A673 (cell line): ENCODE measurements around the gene UVRAG. TPM values are rescaled to one million over a fixed set of nuclear protein-coding genes. Genes with fewer than 3 reads are reported as not detected.

Experiments used
- BruUV-seq: library from RNA; stranded (reverse); fragments of 400-500 nt; replicated peaks from 2 replicates; lab custom pipeline; 2021; lab: Mats Ljungman, UMichigan
- CTCF ChIA-PET: fragments of 300-600 bp; sonication (Branson Sonifier 250); formaldehyde crosslinking; loops from one replicate; lab custom pipeline; 2022; ENCODE audit warnings: antibody characterized with exemption; lab: Charles Lee
- POLR2A ChIA-PET: fragments of 300-600 bp; sonication (Branson Sonifier 250); formaldehyde crosslinking; loops from one replicate; lab custom pipeline; 2022; ENCODE audit warnings: antibody characterized with exemption; ENCODE audit not compliant: low non-redundant PET; lab: Charles Lee
- DNase-seq: peaks from one replicate; pipeline ENCODE4 v3.0.0-alpha.2; 2015; ENCODE audit warnings: low spot score
- H3K27ac ChIP-seq: fragments of 200-600 bp; sonication (generic); 2 replicates; pipeline ENCODE4 v1.5.1; 2016; ENCODE audit warnings: mixed run types, low read depth, mild to moderate bottlenecking, mixed read lengths, antibody characterized with exemption, low read length; ENCODE audit not compliant: poor library complexity, severe bottlenecking
- H3K27me3 ChIP-seq: fragments of 200-600 bp; sonication (generic); replicated peaks from 2 replicates; pipeline ENCODE4 v1.6.1; 2017; ENCODE audit warnings: mixed run types, low read depth, mild to moderate bottlenecking, mixed read lengths, antibody characterized with exemption, low read length; ENCODE audit not compliant: insufficient read depth, poor library complexity
- H3K36me3 ChIP-seq: fragments of 200-600 bp; sonication (generic); 2 replicates; pipeline ENCODE4 v1.6.1; 2016; ENCODE audit warnings: mixed run types, mild to moderate bottlenecking, mixed read lengths, antibody characterized with exemption, low read length; ENCODE audit not compliant: insufficient read depth, poor library complexity, severe bottlenecking
- H3K4me1 ChIP-seq: fragments of 200-600 bp; sonication (generic); 2 replicates; pipeline ENCODE4 v1.6.1; 2017; ENCODE audit warnings: mixed run types, mild to moderate bottlenecking, mixed read lengths, antibody characterized with exemption, low read length; ENCODE audit not compliant: insufficient read depth, poor library complexity, severe bottlenecking
- H3K4me3 ChIP-seq: fragments of 200-600 bp; sonication (generic); 2 replicates; pipeline ENCODE4 v1.5.1; 2016; ENCODE audit warnings: low read depth, mixed run types, mild to moderate bottlenecking, mixed read lengths, low read length; ENCODE audit not compliant: poor library complexity, severe bottlenecking
- H3K9me3 ChIP-seq: fragments of 200-600 bp; sonication (generic); 2 replicates; pipeline ENCODE4 v1.6.1; 2016; ENCODE audit warnings: mixed run types, low read depth, mild to moderate bottlenecking, mixed read lengths, antibody characterized with exemption, low read length; ENCODE audit not compliant: poor library complexity, severe bottlenecking
- CTCF ChIP-seq: fragments of 300-800, 200-600 bp; sonication (generic); conservative IDR thresholded peaks from 2 replicates; pipeline ENCODE4 v1.5.1; 2017; ENCODE audit warnings: low read depth, mild to moderate bottlenecking, antibody characterized with exemption, low read length, moderate library complexity, mixed read lengths
- EZH2 ChIP-seq: fragments of 200-600 bp; sonication (generic); IDR thresholded peaks from 2 replicates; pipeline ENCODE4 v1.6.1; 2017; ENCODE audit warnings: borderline replicate concordance, low read depth, mild to moderate bottlenecking, mixed read lengths, antibody characterized with exemption, low read length; ENCODE audit not compliant: poor library complexity, severe bottlenecking
- intact Hi-C: fragments of 100-400 bp; cut with micrococcal nuclease; formaldehyde crosslinking; loops from one replicate; pipeline ENCODE4 v1.10.0; 2022; ENCODE audit not compliant: unreplicated experiment
- total RNA-seq: library from RNA; stranded (reverse); gene quantifications from 2 replicates; pipeline ENCODE4 v1.2.3, GENCODE V29; 2021

Gene UVRAG
- total RNA-seq, 1 experiment from 2014 or later = 21.1 TPM

GRCh38 chr11:76013526-76013925 lies 198.5 kb downstream of the UVRAG start:
- DNase-seq = no peak

GRCh38 chr11:76023236-76024068 lies 208.4 kb downstream of the UVRAG start:
- DNase-seq = no peak
- Histone ChIP-seq H3K27me3 (no peaks in the 10 kb centered on the region), H3K36me3 (no peaks in the 10 kb centered on the region), H3K4me3 (no peak overlapping the region), H3K27ac (no peak overlapping the region), H3K4me1 (peaks cover 8% of the 10 kb centered on the region), H3K9me3 (no peaks in the 10 kb centered on the region)
- BruUV-seq = no TSS peak
- no peak for TF ChIP-seq CTCF
- no peak for TF ChIP-seq EZH2
- intact Hi-C loops = no loop called here
- ChIA-PET CTCF (no interaction called here), POLR2A (no interaction called here)

More at GRCh38 chr11:76013526-76013925, 198.5 kb downstream of the UVRAG start:
- H3K27ac ChIP-seq = no peak overlapping the region
- BruUV-seq = no TSS peak
- H3K36me3 ChIP-seq = peaks cover 4% of the 10 kb centered on the region
- POLR2A ChIA-PET = no interaction called here
- no peak overlapping the region for H3K4me3 ChIP-seq
- no peaks in the 10 kb centered on the region for H3K4me1 ChIP-seq
- no peaks in the 10 kb centered on the region for H3K27me3 ChIP-seq
- peaks cover 5% of the 10 kb centered on the region for H3K9me3 ChIP-seq
- CTCF ChIA-PET = no interaction called here
- intact Hi-C loops = no loop called here
- TF ChIP-seq EZH2 (no peak), CTCF (no peak)

GRCh38 chr11:76025068-76025467 lies 210.1 kb downstream of the UVRAG start:
- Histone ChIP-seq H3K9me3 (no peaks in the 10 kb centered on the region), H3K27ac (no peak overlapping the region), H3K36me3 (no peaks in the 10 kb centered on the region), H3K4me3 (no peak overlapping the region), H3K27me3 (no peaks in the 10 kb centered on the region), H3K4me1 (peaks cover 8% of the 10 kb centered on the region)
- peak; percentile 33 for DNase-seq
- CTCF ChIA-PET = no interaction called here
- no TSS peak for BruUV-seq
- TF ChIP-seq CTCF (no peak), EZH2 (no peak)
- intact Hi-C loops = no loop called here
- POLR2A ChIA-PET = no interaction called here
